Left lobe of liver (tissue), 2 donors: ENCODE data around the gene PDE4DIP. TPM values are rescaled to one million over a fixed set of nuclear protein-coding genes. Genes with fewer than 3 reads are reported as not detected.
"Not testable (repeated sequence)": the region's sequence is repeated elsewhere in the genome, so short reads cannot be mapped to it uniquely, and the experiment has no call there.

Source experiments
- ATAC-seq: fragments of 200-7000 bp; cut with Tn5 transposase; one replicate; pipeline ENCODE4 v1.9.1; 2020; ENCODE audit warnings: mild to moderate bottlenecking, moderate library complexity
- DNase-seq: peaks from one replicate; pipeline ENCODE4 v3.0.0-alpha.2; 2020; ENCODE audit warnings: low spot score
- total RNA-seq: library from RNA; stranded (reverse); gene quantifications from one replicate; pipeline ENCODE4 v1.2.1, GENCODE V29; 2021
- donor health status: DM: no; HTN: no; CAD: no; lungs with moderate emphysema.
- donor health status: DM: no; HTN: yes; CAD: no.

Gene PDE4DIP
- total RNA-seq, 1 donor from 2014 or later: 138 TPM

GRCh38 chr1:148966084-148966483 lies 121.9 kb downstream of the PDE4DIP start:
- peak; percentile 72 for ATAC-seq
- not testable (repeated sequence) for DNase-seq

- DNase-seq, ATAC-seq: not testable (repeated sequence)
These were observed 123.4 kb downstream of the PDE4DIP start for GRCh38 chr1:148967580-148967979.

- not testable (repeated sequence) for DNase-seq, ATAC-seq
These were observed 124.5 kb downstream of the PDE4DIP start for GRCh38 chr1:148968682-148969081.

- not testable (repeated sequence) for DNase-seq, ATAC-seq
These were observed 124.9 kb downstream of the PDE4DIP start for GRCh38 chr1:148969126-148969525.

GRCh38 chr1:148975453-148975852 lies 131.2 kb downstream of the PDE4DIP start:
- not testable (repeated sequence) for ATAC-seq, DNase-seq

GRCh38 chr1:148975866-148976537 lies 131.8 kb downstream of the PDE4DIP start:
- not testable (repeated sequence) for ATAC-seq, DNase-seq

GRCh38 chr1:148977785-148978184 lies 133.6 kb downstream of the PDE4DIP start:
- ATAC-seq, DNase-seq: not testable (repeated sequence)

GRCh38 chr1:148989378-148989777 lies 145.2 kb downstream of the PDE4DIP start:
- DNase-seq, ATAC-seq: not testable (repeated sequence)

GRCh38 chr1:148990233-148990788 lies 146.1 kb downstream of the PDE4DIP start:
- DNase-seq: not testable (repeated sequence)

GRCh38 chr1:148991818-148992217 lies 147.6 kb downstream of the PDE4DIP start:
- not testable (repeated sequence) for DNase-seq, ATAC-seq

More at GRCh38 chr1:148990233-148990788, 146.1 kb downstream of the PDE4DIP start:
- ATAC-seq: peak; percentile 84

- not testable (repeated sequence) for ATAC-seq, DNase-seq
These were observed 148.1 kb downstream of the PDE4DIP start for GRCh38 chr1:148992364-148992763.

- ATAC-seq (peak; percentile 64), DNase-seq (peak; percentile 53)
These were observed 152.4 kb downstream of the PDE4DIP start for GRCh38 chr1:148996449-148997224.

GRCh38 chr1:148997405-148997804 lies 153.2 kb downstream of the PDE4DIP start:
- DNase-seq, ATAC-seq: not testable (repeated sequence)

GRCh38 chr1:149002664-149003063 lies 158.4 kb downstream of the PDE4DIP start:
- not testable (repeated sequence) for ATAC-seq, DNase-seq

GRCh38 chr1:149008326-149008725 lies 164.1 kb downstream of the PDE4DIP start:
- peak; percentile 73 for ATAC-seq
- DNase-seq: not testable (repeated sequence)

- peak; percentile 92 for ATAC-seq
- DNase-seq: not testable (repeated sequence)
These were observed 164.5 kb downstream of the PDE4DIP start for GRCh38 chr1:149008769-149009168.

- not testable (repeated sequence) for DNase-seq, ATAC-seq
These were observed 165.5 kb downstream of the PDE4DIP start for GRCh38 chr1:149009761-149010160.

- DNase-seq, ATAC-seq: not testable (repeated sequence)
These were observed 168.4 kb downstream of the PDE4DIP start for GRCh38 chr1:149012599-149012998.

GRCh38 chr1:149013513-149013912 lies 169.3 kb downstream of the PDE4DIP start:
- DNase-seq, ATAC-seq: not testable (repeated sequence)

- not testable (repeated sequence) for DNase-seq, ATAC-seq
These were observed 171.3 kb downstream of the PDE4DIP start for GRCh38 chr1:149015522-149015921.

GRCh38 chr1:149016626-149017025 lies 172.4 kb downstream of the PDE4DIP start:
- peak; percentile 25 for ATAC-seq

More at GRCh38 chr1:149016626-149017025, 172.4 kb downstream of the PDE4DIP start:
- DNase-seq: not testable (repeated sequence)
